ENCODE results near the gene KIAA1210. TPM values are rescaled to one million over a fixed set of nuclear protein-coding genes. Genes with fewer than 3 reads are reported as not detected.

KIAA1210 gene
- total and polyA plus RNA-seq, 2 of the 4 experiments (the other 2 are of a cell fraction): not detected

- no peak overlapping the region for H2AK5ac ChIP-seq (ENCODE audit: low read depth, low read length)
Measured at GRCh38 chrX:119042040-119042439, 85.6 kb downstream of the KIAA1210 start.

More at GRCh38 chrX:119042040-119042439, 85.6 kb downstream of the KIAA1210 start:
- Histone ChIP-seq H3K4me1 (ENCODE audit: control insufficient read depth, insufficient read depth, low read length) (peaks cover 3% of the 10 kb centered on the region; the same call in 1 of the 2 replicates), H3K79me1 (ENCODE audit: low read depth in 1 of 2, low read length in 2 of 2) (no peaks in the 10 kb centered on the region), H2BK120ac (ENCODE audit: low read depth, low read length) (no peak overlapping the region), H4K20me1 (ENCODE audit: insufficient read depth, low read length) (no peaks in the 10 kb centered on the region), H3K18ac (ENCODE audit: low read depth, low read length) (no peak overlapping the region), H2BK5ac (ENCODE audit: low read depth, low read length, poor library complexity, severe bottlenecking) (no peak overlapping the region), H3K4me3 (ENCODE audit: insufficient read depth, low read depth, low read length) (no peak overlapping the region), H3K27ac (ENCODE audit: insufficient read depth, low read length) (no peak overlapping the region), H2BK20ac (ENCODE audit: low read depth, low read length) (no peak overlapping the region), H4K8ac (ENCODE audit: low read depth in 2 of 2, low read length in 2 of 2) (no peak overlapping the region), H3K9me3 (ENCODE audit: control insufficient read depth, insufficient read depth, low read length) (no peaks in the 10 kb centered on the region), H3K27me3 (ENCODE audit: control insufficient read depth, insufficient read depth, low read length) (no peaks in the 10 kb centered on the region), H3K4ac (ENCODE audit: low read depth, low read length) (no peak overlapping the region), H4K5ac (ENCODE audit: low read depth, low read length) (no peak overlapping the region), H2AFZ (replicated peaks; ENCODE audit: low read length, poor library complexity) (no peak overlapping the region), H3K23ac (ENCODE audit: low read depth, low read length) (no peak overlapping the region), H3K14ac (replicated peaks; ENCODE audit: low read depth, low read length) (no peak overlapping the region), H2AK9ac (replicated peaks; ENCODE audit: low read depth, low read length, poor library complexity) (no peak overlapping the region), H3K56ac (ENCODE audit: extremely low read depth, insufficient read depth, low read length) (no peak overlapping the region), H3K9ac (ENCODE audit: low read depth, low read length) (no peak overlapping the region), H2BK15ac (ENCODE audit: low read depth, low read length) (no peak overlapping the region), H3K4me2 (ENCODE audit: low read depth, low read length) (no peak overlapping the region), H3K36me3 (ENCODE audit: control insufficient read depth, insufficient read depth, low read length) (no peaks in the 10 kb centered on the region), H4K91ac (ENCODE audit: insufficient read depth, low read depth, low read length) (no peak overlapping the region), H3K9me1 (ENCODE audit: insufficient read depth, low read length) (peaks cover 3% of the 10 kb centered on the region; the same call in 1 of the 2 replicates)
- in situ Hi-C loops (cut with MboI; ENCODE audit: low sequenced_read_pairs) (no loop called here), dilution Hi-C loops (cut with HindIII; ENCODE audit: low sequenced_read_pairs, unreplicated experiment) (no loop called here), intact Hi-C loops (cut with micrococcal nuclease) (no loop called here)
- no peak for DNase-seq
- WGBS, 2 experiments (ENCODE audit: extremely low coverage in 2 of 2, insufficient read length in 1 of 2): 60% methylated on average over 1 of the region's 3 CpGs; no CpG with 5 or more reads in 1 of the 2 experiments
- TF ChIP-seq FOS (IDR thresholded peaks at IDR 0.05; ENCODE audit: low read depth, low read length) (no peak), RAD21 (IDR thresholded peaks at IDR 0.05; ENCODE audit: low read length) (no peak), RFX5 (IDR thresholded peaks at IDR 0.05; ENCODE audit: low read depth, low read length) (no peak), NFE2L2 (IDR thresholded peaks at IDR 0.05; ENCODE audit: low read depth, low read length) (no peak), CEBPB (IDR thresholded peaks at IDR 0.05; ENCODE audit: low read depth, low read length) (no peak), ELK1 (IDR thresholded peaks at IDR 0.05; ENCODE audit: borderline replicate concordance, low read depth, low read length) (no peak), CHD1 (IDR thresholded peaks at IDR 0.05; ENCODE audit: low read depth, low read length) (no peak), BHLHE40 (IDR thresholded peaks at IDR 0.05; ENCODE audit: low read depth, low read length) (no peak), USF2 (IDR thresholded peaks at IDR 0.05; ENCODE audit: low read depth, low read length) (no peak), CTCF (conservative IDR thresholded peaks at IDR 0.05; ENCODE audit: low read depth, low read length) (no peak), MAFK (IDR thresholded peaks at IDR 0.05; ENCODE audit: low read depth, low read length) (no peak), MAZ (IDR thresholded peaks at IDR 0.05; ENCODE audit: borderline replicate concordance, low read depth, low read length) (no peak), MXI1 (IDR thresholded peaks at IDR 0.05; ENCODE audit: borderline replicate concordance, low read depth, low read length) (no peak), POLR2A (IDR thresholded peaks at IDR 0.05; ENCODE audit: low read depth, low read length) (no peak)
- no peak for ATAC-seq (ENCODE audit: low read depth)
- ChIA-PET CTCF (no interaction called here), POLR2A (ENCODE audit: unreplicated experiment) (no interaction called here)
- no TSS peak for BruUV-seq (replicated peaks)

All from IMR-90 (cell line).